A549 (cell line): Measurements from ENCODE around the gene PRKD1. TPM values are rescaled to one million over a fixed set of nuclear protein-coding genes. Genes with fewer than 3 reads are reported as not detected.

Source experiments
- ATAC-seq, 2 experiments: fragments of 200-7000 bp in 1 of 2; fragments of >200 bp in 1 of 2; cut with Nextera tagmentation in 1 of 2; cut with Tn5 transposase in 1 of 2; 3 replicates each; pipeline versions ENCODE4 v1.8.0 to v1.9.1; 2018 to 2020; ENCODE audit warnings: mild to moderate bottlenecking in 1 of 2, moderate library complexity in 1 of 2
- CTCF ChIA-PET: fragments of 300-600 bp; sonication (Branson Sonifier 250); formaldehyde crosslinking; extraction: SDS; loops from one replicate; lab custom pipeline; 2021; ENCODE audit warnings: antibody characterized with exemption, inconsistent platforms; lab: Yijun Ruan, JAX
- POLR2A ChIA-PET: fragments of 350-600 bp; formaldehyde crosslinking; extraction: SDS; loops from one replicate; lab custom pipeline; 2021; ENCODE audit warnings: antibody characterized with exemption, inconsistent platforms; lab: Yijun Ruan, JAX
- DNase-seq, 2 experiments: peaks; one replicate each; pipeline versions ENCODE4 v3.0.0 to v3.0.0-alpha.2; 2011 to 2016; ENCODE audit warnings: low read depth in 1 of 2, low spot score in 1 of 2
- FAIRE-seq: peaks from 2 replicates; lab custom pipeline; 2011; peaks lifted over from hg19 to GRCh38; lab: Jason Lieb, UNC
- H3K27ac ChIP-seq, 2 experiments: fragments of >200 bp; sonication (Bioruptor Twin); formaldehyde crosslinking; 3 replicates each; pipeline ENCODE4 v1.5.1; 2016 to 2017
- H3K4me1 ChIP-seq: fragments of >200 bp; sonication (Bioruptor Twin); formaldehyde crosslinking; 3 replicates; pipeline ENCODE4 v1.6.1; 2016
- H3K4me2 ChIP-seq: fragments of >200 bp; sonication (Bioruptor Twin); formaldehyde crosslinking; 3 replicates; pipeline ENCODE4 v1.6.1; 2016
- H3K4me3 ChIP-seq: fragments of >200 bp; sonication (Bioruptor Twin); formaldehyde crosslinking; 3 replicates; pipeline ENCODE4 v1.5.1; 2016
- H3K9me3 ChIP-seq: fragments of >200 bp; sonication (Bioruptor Twin); formaldehyde crosslinking; 3 replicates; pipeline ENCODE4 v1.6.1; 2016
- ATOH8 ChIP-seq: fragments of 250-450 bp; sonication (Bioruptor Pico); IDR thresholded peaks from 2 replicates; pipeline ENCODE4 v1.5.0; 2020; ENCODE audit warnings: low read depth, mild to moderate bottlenecking, moderate library complexity
- BCL3 ChIP-seq: fragments of >200 bp; sonication (Bioruptor Twin); formaldehyde crosslinking; IDR thresholded peaks from 3 replicates; pipeline ENCODE4 v1.6.1; 2016
- CTCF ChIP-seq: fragments of >200 bp; sonication (Bioruptor Twin); formaldehyde crosslinking; IDR thresholded peaks from 3 replicates; pipeline ENCODE4 v1.5.1; 2016
- ELK1 ChIP-seq: fragments of 150-350 bp; IDR thresholded peaks from 2 replicates; pipeline ENCODE4 v1.6.1; 2014; ENCODE audit warnings: low read depth, mild to moderate bottlenecking, low read length
- GATA3 ChIP-seq: IDR thresholded peaks from 2 replicates; pipeline ENCODE4 v1.6.1; 2012; ENCODE audit warnings: borderline replicate concordance
- HOXB13 ChIP-seq: fragments of 250-450 bp; sonication (Bioruptor Pico); IDR thresholded peaks from 2 replicates; pipeline ENCODE4 v1.5.0; 2020; ENCODE audit warnings: low read depth, mild to moderate bottlenecking, moderate library complexity
- HOXB5 ChIP-seq: fragments of 250-450 bp; sonication (Bioruptor Pico); IDR thresholded peaks from 2 replicates; pipeline ENCODE4 v1.5.0; 2020; ENCODE audit warnings: mild to moderate bottlenecking, moderate library complexity
- JUN ChIP-seq, 2 experiments: fragments of >200 bp; sonication (Bioruptor Twin); formaldehyde crosslinking; IDR thresholded peaks; 2 replicates in 1 of 2; 3 replicates in 1 of 2; pipeline ENCODE4 v1.6.1; 2016 to 2017
- JUNB ChIP-seq: fragments of >200 bp; sonication (Bioruptor Twin); formaldehyde crosslinking; IDR thresholded peaks from 2 replicates; pipeline ENCODE4 v1.6.1; 2016
- MYC ChIP-seq: IDR thresholded peaks from 2 replicates; pipeline ENCODE4 v1.6.1; 2012; ENCODE audit warnings: mild to moderate bottlenecking, inconsistent platforms, low read length, improper control_type of control experiment, borderline replicate concordance
- NFE2L2 ChIP-seq: fragments of 150-350 bp; conservative IDR thresholded peaks from 2 replicates; pipeline ENCODE4 v1.6.1; 2014; ENCODE audit warnings: low read length
- NR3C1 ChIP-seq: fragments of >200 bp; sonication (Bioruptor Twin); formaldehyde crosslinking; IDR thresholded peaks from 3 replicates; pipeline ENCODE4 v1.6.1; 2017
- PHF8 ChIP-seq: fragments of 200-600 bp; sonication (generic); IDR thresholded peaks from 2 replicates; pipeline ENCODE4 v1.6.1; 2016; ENCODE audit warnings: low read depth, mild to moderate bottlenecking, antibody characterized with exemption, moderate library complexity, borderline replicate concordance
- REST ChIP-seq: fragments of 200-600 bp; sonication (generic); IDR thresholded peaks from 2 replicates; pipeline ENCODE4 v1.6.1; 2016; ENCODE audit warnings: antibody characterized with exemption, mild to moderate bottlenecking, moderate library complexity
- SREBF2 ChIP-seq: fragments of 450-650 bp; IDR thresholded peaks from 2 replicates; pipeline ENCODE4 v1.6.1; 2014; ENCODE audit warnings: mild to moderate bottlenecking, moderate library complexity
- WGBS: methylation state at CpG from one replicate; pipeline ENCODE4 v1.1.6; 2017; ENCODE audit errors: missing lambda C conversion rate; 5-methylcytosine and 5-hydroxymethylcytosine counted together
- polyA plus RNA-seq, 4 experiments: library from polyadenylated mRNA; depleted of rRNA in 3 of 4; stranded (reverse); fragments of >200 nt; fragmentation: RNase III in 1 of 4; extraction: RNeasy Plus Mini Kit Qiagen cat#74134 plus additional on column Dnase treatment in 1 of 4; gene quantifications; 2 replicates in 3 of 4; 3 replicates in 1 of 4; pipeline ENCODE4 v1.2.3, GENCODE V29; 2011 to 2017

Gene PRKD1
- polyA plus RNA-seq, 2 of the 4 experiments (the other 2 are of a cell fraction) = 3.0 to 7.8 TPM

- POLR2A ChIA-PET = no interaction called here
These were observed 33.7 kb downstream of the PRKD1 start for GRCh38 chr14:29893989-29894388.

More at GRCh38 chr14:29893989-29894388, 33.7 kb downstream of the PRKD1 start:
- no peak overlapping the region for H3K27ac ChIP-seq
- H3K9me3 ChIP-seq = no peaks in the 10 kb centered on the region
- no peak overlapping the region for H3K4me2 ChIP-seq
- peaks cover 9% of the 10 kb centered on the region; the same call in 2 of the 3 replicates for H3K4me1 ChIP-seq
- CTCF ChIA-PET = no interaction called here
- DNase-seq = no peak
- 84% methylated on average over 3 of the region's 3 CpGs for WGBS
- FAIRE-seq = no peak
- H3K4me3 ChIP-seq = no peak overlapping the region
- TF ChIP-seq JUNB = no peak
- no peak for TF ChIP-seq REST
- no peak for TF ChIP-seq HOXB13
- TF ChIP-seq NFE2L2 = no peak
- no peak for TF ChIP-seq SREBF2
- no peak for TF ChIP-seq PHF8
- TF ChIP-seq GATA3 = no peak
- TF ChIP-seq CTCF = no peak
- no peak for TF ChIP-seq NR3C1
- no peak for TF ChIP-seq ATOH8 (CRISPR knock-in tag)
- TF ChIP-seq ELK1 = no peak
- TF ChIP-seq BCL3 = no peak
- no peak for TF ChIP-seq HOXB5 (CRISPR knock-in tag)
- no peak for TF ChIP-seq MYC
- TF ChIP-seq JUN (IDR thresholded peaks at IDR 0.05) = no peak
- no peak for ATAC-seq
